ENCODE results near the gene BAZ1A. TPM values are rescaled to one million over a fixed set of nuclear protein-coding genes. Genes with fewer than 3 reads are reported as not detected.
A peak's percentile ranks its signal among the peaks of the same experiment; 100 is the strongest.

Gene BAZ1A
- total RNA-seq, 4 donors from 2014 or later = 16.7 to 29.8 (median 28.4) TPM

- Histone ChIP-seq H3K27me3 (no peaks in the 10 kb centered on the region), H3K27ac (no peak overlapping the region), H3K9me3 (no peaks in the 10 kb centered on the region), H3K36me3 (no peaks in the 10 kb centered on the region), H3K4me1 (peaks cover 1 to 4% of the 10 kb centered on the region in 2 donors), H3K4me3 (replicated peaks in 1 of 3) (no peak overlapping the region)
- DNase-seq = no peak
- intact Hi-C loops (cut with DNase I) = no loop called here
- WGBS, 2 donors = 70 to 86% methylated on average over 5 of the region's 5 CpGs
- TF ChIP-seq POLR2A (IDR thresholded peaks at IDR 0.05) (no peak), CTCF (IDR thresholded peaks at IDR 0.05) (no peak)
Measured at GRCh38 chr14:34867199-34867598, 8.0 kb downstream of the BAZ1A start.

GRCh38 chr14:34865889-34866574 is 9.1 kb downstream of the BAZ1A start:
- Histone ChIP-seq H3K4me1 (no peaks in the 10 kb centered on the region), H3K27ac (no peak overlapping the region), H3K4me3 (replicated peaks in 1 of 3) (no peak overlapping the region), H3K36me3 (no peaks in the 10 kb centered on the region), H3K9me3 (no peaks in the 10 kb centered on the region), H3K27me3 (no peaks in the 10 kb centered on the region)
- TF ChIP-seq CTCF (IDR thresholded peaks at IDR 0.05) (no peak), POLR2A (IDR thresholded peaks at IDR 0.05) (no peak)
- no peak for DNase-seq
- intact Hi-C loops (cut with DNase I) = no loop called here
- 97% methylated on average over 13 of the region's 13 CpGs for WGBS, 2 donors

DNA sequence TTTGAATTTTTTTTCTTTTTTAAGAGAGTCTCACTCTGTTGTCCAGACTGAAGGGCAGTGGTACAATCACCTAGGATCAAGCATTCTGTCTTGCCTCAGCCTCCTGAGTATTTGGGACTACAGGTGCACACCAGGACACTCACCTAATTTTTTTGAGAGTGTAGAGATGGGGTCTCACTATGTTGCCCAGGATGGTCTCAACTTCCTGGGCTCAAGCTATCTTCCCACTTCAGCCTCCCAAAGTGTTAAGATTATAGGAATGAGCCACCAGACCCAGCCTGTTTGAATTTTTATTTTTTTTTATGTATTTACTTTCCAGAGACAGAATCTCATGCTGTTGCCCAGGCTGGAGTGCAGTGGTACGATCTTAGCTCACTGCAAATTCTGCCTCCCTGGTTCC is 11.3 kb downstream of the BAZ1A start:
- Histone ChIP-seq H3K9me3 (no peaks in the 10 kb centered on the region), H3K4me3 (replicated peaks in 1 of 3) (no peak overlapping the region), H3K27ac (no peak overlapping the region), H3K27me3 (no peaks in the 10 kb centered on the region), H3K36me3 (no peaks in the 10 kb centered on the region), H3K4me1 (no peaks in the 10 kb centered on the region)
- 100% methylated on average over 1 of the region's 1 CpG for WGBS, 2 donors
- DNase-seq = no peak
- no peak for TF ChIP-seq CTCF (IDR thresholded peaks at IDR 0.05)
- TF ChIP-seq POLR2A (IDR thresholded peaks at IDR 0.05) = no peak
- intact Hi-C loops (cut with DNase I) = no loop called here

DNA sequence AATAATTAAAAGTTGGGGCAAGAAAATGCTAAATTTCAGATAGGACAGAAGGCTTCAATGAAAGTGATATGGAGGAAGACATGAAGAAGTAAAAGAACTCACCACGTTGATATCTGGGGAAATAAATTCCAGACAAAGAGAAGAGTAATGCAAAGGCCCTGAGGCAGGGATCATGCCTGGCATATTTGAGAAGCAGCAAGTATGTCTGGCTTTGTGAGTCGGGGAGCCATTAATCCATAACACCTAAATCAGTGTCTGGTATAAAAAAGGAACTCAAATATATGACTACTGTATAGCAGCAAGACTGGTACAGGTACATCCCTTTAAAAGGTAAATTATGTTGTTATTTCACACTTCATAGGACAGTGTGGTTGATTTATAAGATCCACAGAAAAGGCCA is 16.4 kb downstream of the BAZ1A start:
- Histone ChIP-seq H3K27me3 (no peaks in the 10 kb centered on the region), H3K36me3 (no peaks in the 10 kb centered on the region), H3K27ac (no peak overlapping the region), H3K9me3 (no peaks in the 10 kb centered on the region), H3K4me3 (replicated peaks in 1 of 3) (no peak overlapping the region), H3K4me1 (peaks cover 0 to 8% of the 10 kb centered on the region in 2 donors)
- TF ChIP-seq POLR2A (IDR thresholded peaks at IDR 0.05) (no peak), CTCF (IDR thresholded peaks at IDR 0.05) (no peak)
- no peak for DNase-seq
- WGBS, 2 donors = 94% methylated on average over 2 of the region's 2 CpGs
- intact Hi-C loops (cut with DNase I) = no loop called here

DNA sequence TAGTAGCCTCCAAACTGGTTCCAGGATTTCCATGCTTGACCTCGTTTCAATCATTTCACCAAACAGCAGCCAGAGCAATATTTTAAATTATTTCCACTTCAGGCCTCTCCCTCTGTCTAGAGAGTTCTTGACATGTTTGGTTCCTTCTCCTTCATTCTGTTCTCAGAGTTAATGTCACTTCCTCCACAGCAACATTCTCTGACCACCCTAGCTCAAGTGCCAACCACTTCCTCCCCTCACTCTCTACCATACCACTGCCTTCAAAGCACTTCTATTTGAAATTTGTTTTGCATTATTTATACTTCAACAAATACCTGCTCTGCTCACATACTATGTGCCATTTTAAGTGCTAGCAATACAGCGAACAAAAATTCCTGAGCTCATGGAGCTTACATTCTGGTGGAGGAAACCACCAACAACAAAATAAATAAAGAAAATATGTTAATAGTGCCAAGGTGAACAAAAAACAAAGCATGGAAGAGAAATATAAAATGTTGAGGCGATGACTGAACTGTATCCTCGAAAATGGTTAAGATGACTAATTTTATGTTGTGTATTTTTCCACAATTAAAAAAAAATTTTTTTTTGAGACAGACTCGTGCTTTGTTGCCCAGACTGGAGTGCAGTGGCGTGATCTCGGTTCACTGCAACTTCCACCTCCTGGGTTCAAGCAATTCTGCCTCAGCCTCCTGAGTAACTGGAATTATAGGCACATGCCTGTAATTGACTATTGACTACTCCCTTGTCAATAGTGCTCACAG is 17.3 kb downstream of the BAZ1A start:
- no peaks in the 10 kb centered on the region for H3K27me3 ChIP-seq
- no peak for TF ChIP-seq CTCF (IDR thresholded peaks at IDR 0.05)
- no peak for TF ChIP-seq POLR2A (IDR thresholded peaks at IDR 0.05)
- H3K4me3 ChIP-seq (replicated peaks in 1 of 3) = no peak overlapping the region
- DNase-seq = no peak
- WGBS, 2 donors = 94 to 96% methylated on average over 6 of the region's 7 CpGs
- H3K36me3 ChIP-seq = no peaks in the 10 kb centered on the region
- intact Hi-C loops (cut with DNase I) = no loop called here
- H3K27ac ChIP-seq = peak overlapping the region in 2 of 3 donors; percentile 18 to 55
- no peaks in the 10 kb centered on the region for H3K9me3 ChIP-seq
- peaks cover 0 to 8% of the 10 kb centered on the region in 2 donors for H3K4me1 ChIP-seq
